AG04450 (cell line): ENCODE data around the gene UBXN10. TPM values are rescaled to one million over a fixed set of nuclear protein-coding genes. Genes with fewer than 3 reads are reported as not detected.

Experiments
- CTCF ChIA-PET: fragments of 300-600, 350-600 bp; formaldehyde crosslinking; extraction: SDS; loops from one replicate; lab custom pipeline; 2022; ENCODE audit warnings: antibody characterized with exemption, inconsistent platforms; lab: Charles Lee
- POLR2A ChIA-PET: fragments of 350-600 bp; formaldehyde crosslinking; extraction: SDS; loops from one replicate; lab custom pipeline; 2021; ENCODE audit warnings: antibody characterized with exemption, inconsistent platforms; lab: Yijun Ruan, JAX
- DNase-seq: peaks from one replicate; pipeline ENCODE4 v3.0.0-alpha.2; 2011; ENCODE audit warnings: low read depth, low spot score
- H3K27ac ChIP-seq: one replicate; pipeline ENCODE4 v1.5.1; 2012; ENCODE audit warnings: low read depth, low read length, control low read depth
- H3K27me3 ChIP-seq: one replicate; pipeline ENCODE4 v1.6.0; 2012; ENCODE audit warnings: low read length; ENCODE audit not compliant: control insufficient read depth, insufficient read depth
- H3K4me3 ChIP-seq: 2 replicates; pipeline ENCODE4 v1.5.1; 2011; ENCODE audit warnings: mild to moderate bottlenecking, low read depth, low read length, control low read depth
- H3K9me3 ChIP-seq: 2 replicates; pipeline ENCODE4 v1.5.1; 2012; ENCODE audit warnings: low read length; ENCODE audit not compliant: control insufficient read depth, insufficient read depth
- polyA plus RNA-seq: library from polyadenylated mRNA; depleted of rRNA; stranded (reverse); fragments of >200 nt; gene quantifications from 2 replicates; pipeline ENCODE4 v1.2.3, GENCODE V29; 2011
- TF ChIP-seq, protein P1 (sequence below): IDR thresholded peaks from 2 replicates; pipeline ENCODE4 v1.5.1; 2011; ENCODE audit warnings: low read depth, low read length, control low read depth, inconsistent platforms

UBXN10 gene
- polyA plus RNA-seq, 1 experiment, result not detected

DNA sequence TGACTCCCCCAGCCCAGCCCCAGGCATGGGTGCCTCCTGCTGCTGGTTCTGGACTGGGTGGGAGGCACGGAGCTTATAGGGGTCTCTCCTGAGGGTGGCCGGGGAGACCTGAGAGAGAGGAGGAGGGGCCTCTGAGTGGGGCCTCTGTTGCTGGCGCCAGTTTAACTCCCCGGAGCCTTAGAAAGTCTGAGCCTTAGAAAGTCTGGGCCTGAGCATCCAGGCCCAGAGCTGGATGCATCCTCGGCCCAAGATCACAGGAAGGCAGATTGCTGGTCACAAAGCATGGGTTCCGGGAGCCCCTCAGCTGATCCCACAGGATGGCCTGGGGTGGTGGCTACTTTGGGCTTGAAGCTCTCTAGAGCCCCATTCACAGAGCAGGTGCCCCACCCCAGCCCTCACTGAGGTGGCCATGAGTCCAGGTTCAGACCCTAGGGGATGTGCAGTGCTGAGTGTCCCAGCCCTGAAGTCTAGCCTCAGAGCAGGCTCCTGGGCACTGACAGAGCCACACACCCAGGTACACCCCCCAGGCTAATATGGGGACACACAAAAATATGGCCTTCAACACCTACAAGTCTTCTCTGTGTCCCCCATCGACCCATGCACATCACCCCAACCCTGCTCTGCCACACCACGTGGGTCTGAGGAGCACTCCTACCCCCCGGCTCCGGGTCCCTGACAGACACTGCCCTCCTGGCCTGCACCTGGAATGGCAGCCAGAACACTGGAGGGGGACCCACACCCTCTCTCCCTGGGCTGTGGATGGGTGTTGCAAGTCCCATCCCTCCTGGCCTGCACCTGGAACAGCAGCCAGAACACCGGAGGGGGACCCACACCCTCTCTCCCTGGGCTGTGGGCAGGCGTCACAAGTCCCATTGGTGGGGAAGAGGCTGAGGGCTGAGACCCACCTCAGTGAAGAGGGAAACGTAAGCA is 37.1 kb upstream of the UBXN10 start:
- TF ChIP-seq, protein P1, sequence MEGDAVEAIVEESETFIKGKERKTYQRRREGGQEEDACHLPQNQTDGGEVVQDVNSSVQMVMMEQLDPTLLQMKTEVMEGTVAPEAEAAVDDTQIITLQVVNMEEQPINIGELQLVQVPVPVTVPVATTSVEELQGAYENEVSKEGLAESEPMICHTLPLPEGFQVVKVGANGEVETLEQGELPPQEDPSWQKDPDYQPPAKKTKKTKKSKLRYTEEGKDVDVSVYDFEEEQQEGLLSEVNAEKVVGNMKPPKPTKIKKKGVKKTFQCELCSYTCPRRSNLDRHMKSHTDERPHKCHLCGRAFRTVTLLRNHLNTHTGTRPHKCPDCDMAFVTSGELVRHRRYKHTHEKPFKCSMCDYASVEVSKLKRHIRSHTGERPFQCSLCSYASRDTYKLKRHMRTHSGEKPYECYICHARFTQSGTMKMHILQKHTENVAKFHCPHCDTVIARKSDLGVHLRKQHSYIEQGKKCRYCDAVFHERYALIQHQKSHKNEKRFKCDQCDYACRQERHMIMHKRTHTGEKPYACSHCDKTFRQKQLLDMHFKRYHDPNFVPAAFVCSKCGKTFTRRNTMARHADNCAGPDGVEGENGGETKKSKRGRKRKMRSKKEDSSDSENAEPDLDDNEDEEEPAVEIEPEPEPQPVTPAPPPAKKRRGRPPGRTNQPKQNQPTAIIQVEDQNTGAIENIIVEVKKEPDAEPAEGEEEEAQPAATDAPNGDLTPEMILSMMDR, result no peak
- DNase-seq, result no peak
- H3K9me3 ChIP-seq, result no peaks in the 10 kb centered on the region; the same call in 1 of the 2 replicates
- ChIA-PET CTCF (interaction anchor here (1.1 kb wide), 1 partner anchor 64 kb away, joined by 3 read pairs; no protein-coding TSS in a partner anchor), POLR2A (no interaction called here)
- H3K4me3 ChIP-seq, result no peak overlapping the region
- H3K27me3 ChIP-seq, result peaks cover 27% of the 10 kb centered on the region
- H3K27ac ChIP-seq, result no peak overlapping the region

DNA sequence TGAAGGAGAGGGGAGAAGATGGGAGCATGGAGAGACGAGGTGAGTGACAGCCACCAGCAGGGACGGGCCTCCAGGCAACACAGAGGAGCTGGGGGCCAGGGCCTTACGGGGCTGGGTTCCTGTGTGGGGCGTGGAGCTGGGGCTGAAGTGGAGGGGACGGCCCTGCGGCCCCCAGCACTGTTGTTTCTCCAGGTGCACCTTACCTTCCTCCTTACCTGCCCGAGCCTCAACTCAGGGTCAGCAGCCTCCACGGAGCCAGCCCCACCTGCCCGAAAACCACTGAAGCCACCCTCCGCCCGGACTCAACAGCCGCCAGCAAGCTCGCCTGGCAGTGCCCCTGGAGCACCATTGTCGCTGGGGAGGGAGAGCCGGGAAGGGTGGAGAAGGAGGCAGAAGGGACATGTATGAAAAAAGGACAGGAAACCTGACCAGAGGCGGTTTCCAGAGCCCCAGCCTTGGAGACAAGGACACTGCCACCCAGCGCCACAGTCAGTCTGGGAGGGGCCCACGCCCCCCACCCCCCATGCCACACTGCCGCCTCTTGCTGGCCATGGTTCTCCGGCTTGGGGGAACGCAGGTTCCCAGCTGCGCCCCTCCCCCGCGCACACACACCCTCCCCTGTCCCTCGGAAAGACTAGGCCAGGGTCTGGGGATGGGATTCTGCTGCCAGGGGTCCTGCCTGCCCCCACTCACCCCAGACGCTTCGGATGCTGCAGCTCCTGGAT is 36.1 kb upstream of the UBXN10 start:
- H3K9me3 ChIP-seq, result no peaks in the 10 kb centered on the region; the same call in 1 of the 2 replicates
- CTCF ChIA-PET, result interaction anchor here (1.1 to 2.0 kb wide), 2 partner anchors 48 to 63 kb away, joined by 3 to 9 read pairs; no protein-coding TSS in a partner anchor

DNA sequence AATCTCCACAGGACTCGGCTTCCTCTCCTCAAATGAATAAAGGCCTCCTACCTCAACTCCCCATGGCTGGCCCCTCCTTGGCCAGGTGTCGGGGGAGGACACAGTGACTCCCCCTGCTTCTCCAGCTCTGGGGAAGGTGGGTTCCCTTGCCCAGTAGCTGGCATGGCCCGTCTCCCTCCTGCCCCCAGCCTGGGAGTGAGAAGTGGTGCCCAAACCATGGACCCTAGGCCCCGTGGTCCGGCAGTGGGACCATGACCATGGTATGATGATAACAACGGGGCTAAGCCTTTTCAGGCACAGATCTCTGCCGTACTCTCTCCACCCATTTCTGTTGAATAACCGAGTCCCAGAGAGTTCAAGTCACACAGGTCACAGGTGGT is 35.6 kb upstream of the UBXN10 start:
- TF ChIP-seq, protein P1, result no peak
- Histone ChIP-seq H3K27ac (no peak overlapping the region), H3K27me3 (peaks cover 22% of the 10 kb centered on the region), H3K4me3 (no peak overlapping the region), H3K9me3 (no peaks in the 10 kb centered on the region; the same call in 1 of the 2 replicates)
- DNase-seq, result no peak
- ChIA-PET POLR2A (no interaction called here), CTCF (interaction anchor here (2.0 to 3.6 kb wide), 2 partner anchors 48 to 174 kb away, joined by 9 to 58 read pairs; no protein-coding TSS in a partner anchor)

More for the DNA sequence above, 36.1 kb upstream of the UBXN10 start:
- DNase-seq, result no peak
- peaks cover 22% of the 10 kb centered on the region for H3K27me3 ChIP-seq
- TF ChIP-seq, protein P1, result no peak
- POLR2A ChIA-PET, result no interaction called here
- H3K27ac ChIP-seq, result no peak overlapping the region
- no peak overlapping the region for H3K4me3 ChIP-seq

DNA sequence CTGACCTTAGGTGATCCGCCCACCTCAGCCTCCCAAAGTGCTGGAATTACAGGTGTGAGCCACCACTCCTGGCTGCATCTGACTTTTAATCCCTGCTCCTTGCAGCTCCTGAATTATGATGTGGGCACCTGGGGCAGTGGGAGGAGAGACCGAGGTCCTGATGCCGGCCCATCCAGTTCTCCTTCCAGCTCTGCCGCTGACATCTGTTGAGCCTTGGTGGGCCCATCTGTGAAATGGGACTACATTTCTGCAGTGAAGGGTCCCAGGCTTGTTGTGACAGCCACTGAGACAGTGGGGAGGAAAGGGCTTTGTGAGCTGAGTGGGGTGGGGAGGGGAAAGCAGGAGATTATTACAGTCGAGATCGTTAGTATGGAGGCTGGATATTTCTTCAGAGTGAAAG is 34.9 kb upstream of the UBXN10 start:
- ChIA-PET CTCF (interaction anchor here (0.6 to 3.6 kb wide), 7 partner anchors 49 to 343 kb away, joined by 3 to 68 read pairs (median 10); partner anchors contain the start of gene OTUD3), POLR2A (no interaction called here)
- DNase-seq, result no peak
- Histone ChIP-seq H3K4me3 (no peak overlapping the region), H3K27ac (no peak overlapping the region), H3K9me3 (no peaks in the 10 kb centered on the region; the same call in 1 of the 2 replicates), H3K27me3 (peaks cover 18% of the 10 kb centered on the region)
- TF ChIP-seq, protein P1, result no peak
